ENCODE data around the gene ACTN1. TPM values are rescaled to one million over a fixed set of nuclear protein-coding genes. Genes with fewer than 3 reads are reported as not detected.

The ACTN1 gene
- total RNA-seq, 1 donor from 2014 or later, result 77.1 TPM

- no peak overlapping the region for H3K27ac Mint-ChIP-seq (ENCODE audit: unreplicated experiment)
- TF ChIP-seq CTCF (conservative IDR thresholded peaks at IDR 0.05), result no peak
- peaks cover 41% of the 10 kb centered on the region for H3K4me1 Mint-ChIP-seq
- H3K36me3 Mint-ChIP-seq (ENCODE audit: low read depth), result peaks cover 2% of the 10 kb centered on the region
- H3K27me3 Mint-ChIP-seq (ENCODE audit: low read depth), result no peaks in the 10 kb centered on the region
- DNase-seq (ENCODE audit: low read depth, low spot score), result no peak
- H3K4me3 Mint-ChIP-seq, result no peak overlapping the region
- H3K9me3 Mint-ChIP-seq, result peaks cover 4% of the 10 kb centered on the region
Measured at GRCh38 chr14:68958553-68958952, 20.5 kb downstream of the ACTN1 start.

- Mint-ChIP-seq H3K4me3 (no peak overlapping the region), H3K27ac (ENCODE audit: unreplicated experiment) (no peak overlapping the region), H3K4me1 (peaks cover 38% of the 10 kb centered on the region), H3K9me3 (peaks cover 4% of the 10 kb centered on the region), H3K36me3 (ENCODE audit: low read depth) (peaks cover 2% of the 10 kb centered on the region), H3K27me3 (ENCODE audit: low read depth) (no peaks in the 10 kb centered on the region)
- DNase-seq (ENCODE audit: low read depth, low spot score), result no peak
- TF ChIP-seq CTCF (conservative IDR thresholded peaks at IDR 0.05), result no peak
Measured at GRCh38 chr14:68957775-68958174, 21.3 kb downstream of the ACTN1 start.

GRCh38 chr14:68956724-68957123, 22.4 kb downstream of the ACTN1 start:
- Mint-ChIP-seq H3K9me3 (peaks cover 4% of the 10 kb centered on the region), H3K27me3 (ENCODE audit: low read depth) (no peaks in the 10 kb centered on the region), H3K4me3 (no peak overlapping the region), H3K36me3 (ENCODE audit: low read depth) (peaks cover 2% of the 10 kb centered on the region), H3K4me1 (peaks cover 29% of the 10 kb centered on the region), H3K27ac (ENCODE audit: unreplicated experiment) (no peak overlapping the region)
- DNase-seq (ENCODE audit: low read depth, low spot score), result no peak
- no peak for TF ChIP-seq CTCF (conservative IDR thresholded peaks at IDR 0.05)

- peaks cover 2% of the 10 kb centered on the region for H3K36me3 Mint-ChIP-seq (ENCODE audit: low read depth)
- TF ChIP-seq CTCF (conservative IDR thresholded peaks at IDR 0.05), result no peak
- H3K9me3 Mint-ChIP-seq, result peaks cover 4% of the 10 kb centered on the region
- peak overlapping the region; percentile 78 for H3K27ac Mint-ChIP-seq (ENCODE audit: unreplicated experiment)
- no peak for DNase-seq (ENCODE audit: low read depth, low spot score)
- peaks cover 33% of the 10 kb centered on the region for H3K4me1 Mint-ChIP-seq
- no peak overlapping the region for H3K4me3 Mint-ChIP-seq
- no peaks in the 10 kb centered on the region for H3K27me3 Mint-ChIP-seq (ENCODE audit: low read depth)
Measured at GRCh38 chr14:68955851-68956179, 23.3 kb downstream of the ACTN1 start.

GRCh38 chr14:68955164-68955850, 23.8 kb downstream of the ACTN1 start:
- Mint-ChIP-seq H3K27me3 (ENCODE audit: low read depth) (no peaks in the 10 kb centered on the region), H3K4me3 (no peak overlapping the region), H3K27ac (ENCODE audit: unreplicated experiment) (peak overlapping the region; percentile 78), H3K36me3 (ENCODE audit: low read depth) (peaks cover 2% of the 10 kb centered on the region), H3K9me3 (peaks cover 4% of the 10 kb centered on the region), H3K4me1 (peaks cover 35% of the 10 kb centered on the region)
- no peak for TF ChIP-seq CTCF (conservative IDR thresholded peaks at IDR 0.05)
- DNase-seq (ENCODE audit: low read depth, low spot score), result no peak
